Measurements from ENCODE around the gene UBE3A. TPM values are rescaled to one million over a fixed set of nuclear protein-coding genes. Genes with fewer than 3 reads are reported as not detected.

The UBE3A gene
- total and polyA plus RNA-seq, 9 of the 15 experiments (the other 6 are each of a cell fraction or from before 2014, with no cell fraction given), result 29.3 to 103 (median 60.2) TPM

DNA sequence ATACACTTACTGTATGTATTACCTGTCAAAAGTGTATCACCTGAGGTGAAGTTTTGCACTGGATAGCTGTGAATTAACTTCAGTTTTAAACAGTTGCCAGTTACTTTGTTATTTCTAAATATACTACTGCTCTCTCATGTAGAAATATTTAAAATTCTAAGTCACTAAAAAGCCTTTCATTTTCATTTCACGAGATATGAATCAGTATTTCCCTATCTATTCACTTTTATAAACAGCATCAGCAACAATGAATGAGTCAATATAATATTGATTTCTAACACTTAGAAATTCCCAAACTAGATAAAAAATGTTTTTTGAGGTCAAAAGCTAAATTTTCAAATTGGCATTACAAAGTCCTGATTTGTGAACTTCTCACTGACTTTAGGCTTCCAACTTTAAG, 32.6 kb downstream of the UBE3A start:
- Histone ChIP-seq H3K27ac (ENCODE audit: extremely low read depth, low read depth, low read length) (no peak overlapping the region), H3K9me1 (ENCODE audit: control insufficient read depth, insufficient read depth, low read length) (no peaks in the 10 kb centered on the region), H2AFZ (ENCODE audit: low read depth, low read length) (no peak overlapping the region), H4K20me1 (replicated peaks; ENCODE audit: control insufficient read depth, insufficient read depth, low read length) (peaks cover 9% of the 10 kb centered on the region; the same call in 1 of the 2 replicates), H3K9me3 (replicated peaks; ENCODE audit: control insufficient read depth, insufficient read depth, low read depth, low read length) (no peaks in the 10 kb centered on the region), H3K4me2 (ENCODE audit: insufficient read depth, low read length) (no peak overlapping the region), H3K9ac (ENCODE audit: insufficient read depth in 1 of 2, low read depth in 2 of 2, low read length in 2 of 2) (no peak overlapping the region), H3K27me3 (ENCODE audit: control insufficient read depth in 2 of 2, insufficient read depth in 2 of 2, low read length in 2 of 2) (no peaks in the 10 kb centered on the region), H3K79me2 (ENCODE audit: control insufficient read depth, insufficient read depth, low read length) (peaks cover 82% of the 10 kb centered on the region), H3K36me3 (ENCODE audit: control insufficient read depth, insufficient read depth, low read length) (peaks cover 63% of the 10 kb centered on the region), H3K4me1 (replicated peaks in 1 of 2; ENCODE audit: control insufficient read depth in 2 of 2, insufficient read depth in 2 of 2, low read length in 2 of 2) (no peaks in the 10 kb centered on the region; a peak in 2 of 5 replicates), H3K4me3 (no peak overlapping the region)
- FAIRE-seq (no peak), DNase-seq (ENCODE audit: extremely low read depth in 1 of 4, low spot score in 3 of 4) (no peak), ATAC-seq (no peak)
- intact Hi-C loops (cut with micrococcal nuclease), result no loop called here
- 100% methylated on average over 1 of the region's 1 CpG for WGBS (ENCODE audit: insufficient coverage, low coverage, missing lambda C conversion rate)
- POLR2A ChIA-PET, result interaction anchor here (1.5 kb wide), 1 partner anchor 12 kb away, joined by 4 read pairs; no protein-coding TSS in a partner anchor
- TF ChIP-seq RFX5 (IDR thresholded peaks at IDR 0.05; ENCODE audit: low read depth, low read length), result no peak
- TF ChIP-seq NCOA1 (IDR thresholded peaks at IDR 0.05; ENCODE audit: low read depth), result no peak
- no peak for TF ChIP-seq MIER1 (IDR thresholded peaks at IDR 0.05; ENCODE audit: low read depth)
- TF ChIP-seq, protein P1, sequence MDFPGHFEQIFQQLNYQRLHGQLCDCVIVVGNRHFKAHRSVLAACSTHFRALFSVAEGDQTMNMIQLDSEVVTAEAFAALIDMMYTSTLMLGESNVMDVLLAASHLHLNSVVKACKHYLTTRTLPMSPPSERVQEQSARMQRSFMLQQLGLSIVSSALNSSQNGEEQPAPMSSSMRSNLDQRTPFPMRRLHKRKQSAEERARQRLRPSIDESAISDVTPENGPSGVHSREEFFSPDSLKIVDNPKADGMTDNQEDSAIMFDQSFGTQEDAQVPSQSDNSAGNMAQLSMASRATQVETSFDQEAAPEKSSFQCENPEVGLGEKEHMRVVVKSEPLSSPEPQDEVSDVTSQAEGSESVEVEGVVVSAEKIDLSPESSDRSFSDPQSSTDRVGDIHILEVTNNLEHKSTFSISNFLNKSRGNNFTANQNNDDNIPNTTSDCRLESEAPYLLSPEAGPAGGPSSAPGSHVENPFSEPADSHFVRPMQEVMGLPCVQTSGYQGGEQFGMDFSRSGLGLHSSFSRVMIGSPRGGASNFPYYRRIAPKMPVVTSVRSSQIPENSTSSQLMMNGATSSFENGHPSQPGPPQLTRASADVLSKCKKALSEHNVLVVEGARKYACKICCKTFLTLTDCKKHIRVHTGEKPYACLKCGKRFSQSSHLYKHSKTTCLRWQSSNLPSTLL (IDR thresholded peaks at IDR 0.05), result no peak
- CTCF ChIA-PET (ENCODE audit: low intra/inter-chr PET ratio), result no interaction called here
- no TSS peak for BruUV-seq (replicated peaks)
- in situ Hi-C loops (cut with MboI), result no loop called here

DNA sequence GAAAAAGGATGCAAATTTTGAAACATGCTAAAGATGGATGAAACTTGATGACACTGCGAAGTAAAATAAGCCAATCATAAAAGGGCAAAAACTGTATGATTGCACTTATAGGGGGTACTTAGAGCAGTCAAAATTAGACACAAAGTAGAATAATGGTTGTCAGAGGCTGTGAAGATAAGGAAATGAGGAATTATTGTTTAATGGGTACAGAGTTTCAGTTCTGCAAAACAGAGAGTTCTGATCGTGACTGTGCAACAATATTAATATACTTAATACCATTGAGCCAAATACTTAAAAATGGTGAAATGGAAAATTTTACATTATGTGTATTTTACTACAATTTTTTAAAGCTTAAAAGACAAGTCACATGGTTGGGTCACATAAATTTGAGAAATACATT, 35.1 kb downstream of the UBE3A start:
- Histone ChIP-seq H3K9me1 (ENCODE audit: control insufficient read depth, insufficient read depth, low read length) (no peaks in the 10 kb centered on the region), H3K27ac (ENCODE audit: extremely low read depth, low read depth, low read length) (no peak overlapping the region), H4K20me1 (replicated peaks; ENCODE audit: control insufficient read depth, insufficient read depth, low read length) (no peaks in the 10 kb centered on the region; the same call in 1 of the 2 replicates), H3K79me2 (ENCODE audit: control insufficient read depth, insufficient read depth, low read length) (peaks cover 70% of the 10 kb centered on the region), H2AFZ (ENCODE audit: low read depth, low read length) (no peak overlapping the region), H3K27me3 (ENCODE audit: control insufficient read depth in 2 of 2, insufficient read depth in 2 of 2, low read length in 2 of 2) (no peaks in the 10 kb centered on the region), H3K4me1 (replicated peaks in 1 of 2; ENCODE audit: control insufficient read depth in 2 of 2, insufficient read depth in 2 of 2, low read length in 2 of 2) (no peaks in the 10 kb centered on the region; a peak in 1 of 5 replicates), H3K4me3 (no peak overlapping the region), H3K9ac (ENCODE audit: insufficient read depth in 1 of 2, low read depth in 2 of 2, low read length in 2 of 2) (no peak overlapping the region), H3K36me3 (ENCODE audit: control insufficient read depth, insufficient read depth, low read length) (peaks cover 67% of the 10 kb centered on the region), H3K4me2 (ENCODE audit: insufficient read depth, low read length) (no peak overlapping the region), H3K9me3 (replicated peaks; ENCODE audit: control insufficient read depth, insufficient read depth, low read depth, low read length) (no peaks in the 10 kb centered on the region)
- intact Hi-C loops (cut with micrococcal nuclease) (no loop called here), in situ Hi-C loops (cut with MboI) (no loop called here)
- no TSS peak for BruUV-seq (replicated peaks)
- POLR2A ChIA-PET, result no interaction called here
- CTCF ChIA-PET (ENCODE audit: low intra/inter-chr PET ratio), result interaction anchor here (0.6 kb wide), 1 partner anchor 13 kb away, joined by 3 read pairs; no protein-coding TSS in a partner anchor
- FAIRE-seq (no peak), DNase-seq (ENCODE audit: extremely low read depth in 1 of 4, low spot score in 3 of 4) (no peak), ATAC-seq (no peak)
- no peak for TF ChIP-seq TCF7L2 (IDR thresholded peaks at IDR 0.05; ENCODE audit: low read depth, low read length)
- TF ChIP-seq ARNT (IDR thresholded peaks at IDR 0.05), result no peak
- no peak for TF ChIP-seq HDAC2 (IDR thresholded peaks at IDR 0.05)
- 100% methylated on average over 2 of the region's 2 CpGs for WGBS (ENCODE audit: insufficient coverage, low coverage, missing lambda C conversion rate)
